HG02798 (cell line): ENCODE measurements around the gene NEK5.
"Not testable (repeated sequence)": the region's sequence is repeated elsewhere in the genome, so short reads cannot be mapped to it uniquely, and the experiment has no call there.

Source experiments
- ATAC-seq: cut with Tn5 transposase; IDR thresholded peaks from one replicate; pipeline ENCODE4 v1.9.1; 2021; ENCODE audit warnings: mild to moderate bottlenecking; ENCODE audit not compliant: unreplicated experiment, poor library complexity

The NEK5 gene

DNA sequence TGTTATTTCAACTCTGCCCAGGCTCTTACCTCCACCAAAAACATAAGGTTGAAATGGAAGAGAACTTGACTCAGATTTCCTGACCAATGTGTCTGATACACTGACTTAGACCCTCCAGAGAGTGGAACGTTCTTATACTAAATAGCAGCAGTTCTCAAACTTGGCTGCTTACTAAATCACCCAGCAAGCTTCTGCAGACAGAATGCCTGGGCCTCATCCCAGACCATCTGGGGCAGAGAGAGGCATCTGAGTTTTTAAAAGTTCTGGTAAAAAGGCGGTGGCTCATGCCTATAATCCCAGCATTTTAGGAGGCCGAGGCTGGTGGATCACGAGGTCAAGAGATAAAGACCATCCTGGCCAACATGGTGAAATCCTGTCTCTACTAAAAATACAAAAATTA lies 46.3 kb downstream of the NEK5 start:
- no peak for ATAC-seq

GRCh38 chr13:52079891-52080290 lies 49.0 kb downstream of the NEK5 start:
- ATAC-seq: not testable (repeated sequence)

DNA sequence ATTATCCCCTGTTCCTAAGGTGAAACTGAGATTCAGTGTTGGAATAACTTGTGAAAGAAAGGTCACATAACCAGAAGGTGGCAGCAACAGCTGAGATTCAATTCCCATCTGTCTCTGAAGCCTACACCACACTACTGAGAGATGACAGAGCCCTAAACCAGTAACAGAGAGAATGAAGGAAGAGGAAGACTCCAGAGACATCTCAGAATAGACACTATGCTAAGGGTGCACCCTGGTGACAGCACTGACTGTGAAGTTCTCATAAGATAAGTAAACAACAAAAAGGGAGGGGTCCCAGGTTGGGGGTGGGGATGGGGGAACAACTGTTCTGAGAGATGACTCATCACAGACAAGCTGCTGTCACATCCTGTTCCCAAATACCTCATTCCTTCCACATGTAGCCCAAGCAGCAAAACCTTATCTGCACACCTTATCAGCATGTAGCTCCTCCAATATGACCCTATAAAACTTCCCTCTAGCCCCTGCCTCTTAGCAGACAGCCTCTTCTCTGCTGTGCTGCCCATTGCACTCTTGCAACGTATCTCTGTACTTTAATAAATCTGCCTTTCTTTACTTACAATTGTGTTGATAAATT lies 57.8 kb downstream of the NEK5 start:
- ATAC-seq: no peak

GRCh38 chr13:52067237-52067636 lies 61.6 kb downstream of the NEK5 start:
- ATAC-seq: no peak

DNA sequence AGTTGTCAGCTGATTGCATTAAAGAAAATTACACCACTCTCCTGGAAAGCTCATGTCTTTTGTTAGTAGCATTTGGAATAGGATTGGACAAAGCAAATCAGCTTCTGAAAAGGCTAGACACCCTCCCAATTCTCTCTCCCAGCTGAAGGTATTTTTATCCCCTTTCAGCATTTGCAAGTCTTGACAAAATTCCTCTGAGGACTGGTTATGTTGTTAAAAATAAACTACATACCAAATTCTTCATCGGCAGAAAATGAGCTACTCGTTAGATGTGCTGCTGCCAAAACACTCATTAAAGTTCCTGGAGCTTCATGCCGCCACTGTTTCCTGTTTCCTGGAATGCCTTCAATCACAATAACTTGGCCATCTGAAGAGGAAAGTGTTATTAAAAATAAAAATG lies 67.3 kb downstream of the NEK5 start:
- no peak for ATAC-seq

GRCh38 chr13:52061064-52061463 lies 67.8 kb downstream of the NEK5 start:
- not testable (repeated sequence) for ATAC-seq

- ATAC-seq: no peak
Measured at GRCh38 chr13:52053460-52053859, 75.4 kb downstream of the NEK5 start.

- no peak for ATAC-seq
Measured at GRCh38 chr13:52051400-52051799, 77.5 kb downstream of the NEK5 start.

- no peak for ATAC-seq
Measured at GRCh38 chr13:52048516-52048915, 80.4 kb downstream of the NEK5 start.

DNA sequence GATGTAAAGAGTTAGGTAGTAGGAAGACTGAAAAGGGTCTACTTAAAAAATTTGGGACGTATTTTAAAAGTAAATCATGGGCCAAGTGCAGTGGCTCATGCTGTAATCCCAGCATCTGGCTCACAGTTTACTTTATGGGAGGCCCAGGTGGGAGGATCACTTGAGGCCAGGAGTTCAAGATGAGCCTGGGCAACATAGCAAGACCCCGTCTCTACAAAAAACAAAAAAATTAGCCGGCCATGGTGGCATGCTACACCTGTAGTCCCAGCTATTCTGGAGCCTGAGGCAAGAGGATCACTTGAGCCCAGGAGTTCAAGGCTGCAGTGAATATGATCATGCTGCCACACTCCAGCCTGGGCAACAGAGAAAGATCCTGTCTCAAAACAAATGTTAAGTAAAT lies 81.4 kb downstream of the NEK5 start:
- no peak for ATAC-seq

- ATAC-seq: no peak
Measured at GRCh38 chr13:52043675-52044074, 85.2 kb downstream of the NEK5 start.

GRCh38 chr13:52036037-52036436 lies 92.8 kb downstream of the NEK5 start:
- no peak for ATAC-seq

DNA sequence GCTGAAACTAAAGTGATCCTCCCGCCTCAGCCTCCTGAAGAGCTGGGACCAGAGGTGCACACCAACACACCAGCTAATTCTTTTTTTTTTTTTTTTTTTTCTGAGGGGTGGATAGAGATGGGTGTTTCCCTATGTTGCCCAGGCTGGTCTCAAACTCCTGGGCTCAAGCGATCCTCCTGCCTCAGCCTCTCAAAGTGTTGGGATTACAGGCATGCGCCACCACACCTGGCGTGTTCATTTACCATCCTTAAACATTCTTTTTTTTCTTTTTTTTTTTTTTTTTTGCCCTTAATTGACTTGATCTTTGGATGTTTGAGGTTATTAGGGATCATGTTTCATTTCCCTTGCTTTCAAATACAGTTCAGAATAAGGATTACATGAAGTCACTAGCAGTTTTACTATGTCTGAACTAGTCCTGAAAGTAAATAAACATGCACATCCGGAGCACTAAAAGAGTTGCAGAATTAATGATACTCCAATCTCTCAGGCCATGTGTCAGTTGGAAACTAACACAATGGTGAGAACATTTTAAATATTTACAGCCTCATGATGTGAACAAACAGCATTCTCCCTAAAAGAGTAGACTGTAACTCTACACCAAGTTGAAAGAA lies 94.2 kb downstream of the NEK5 start:
- ATAC-seq: no peak

- no peak for ATAC-seq
Measured at GRCh38 chr13:52033039-52033438, 95.8 kb downstream of the NEK5 start.

GRCh38 chr13:52030401-52030800 lies 98.5 kb downstream of the NEK5 start:
- not testable (repeated sequence) for ATAC-seq

- ATAC-seq: no peak
Measured at GRCh38 chr13:52029569-52029968, 99.3 kb downstream of the NEK5 start.

GRCh38 chr13:52027832-52028231 lies 101.0 kb downstream of the NEK5 start:
- ATAC-seq: no peak

GRCh38 chr13:52026246-52026626 lies 102.6 kb downstream of the NEK5 start:
- no peak for ATAC-seq

DNA sequence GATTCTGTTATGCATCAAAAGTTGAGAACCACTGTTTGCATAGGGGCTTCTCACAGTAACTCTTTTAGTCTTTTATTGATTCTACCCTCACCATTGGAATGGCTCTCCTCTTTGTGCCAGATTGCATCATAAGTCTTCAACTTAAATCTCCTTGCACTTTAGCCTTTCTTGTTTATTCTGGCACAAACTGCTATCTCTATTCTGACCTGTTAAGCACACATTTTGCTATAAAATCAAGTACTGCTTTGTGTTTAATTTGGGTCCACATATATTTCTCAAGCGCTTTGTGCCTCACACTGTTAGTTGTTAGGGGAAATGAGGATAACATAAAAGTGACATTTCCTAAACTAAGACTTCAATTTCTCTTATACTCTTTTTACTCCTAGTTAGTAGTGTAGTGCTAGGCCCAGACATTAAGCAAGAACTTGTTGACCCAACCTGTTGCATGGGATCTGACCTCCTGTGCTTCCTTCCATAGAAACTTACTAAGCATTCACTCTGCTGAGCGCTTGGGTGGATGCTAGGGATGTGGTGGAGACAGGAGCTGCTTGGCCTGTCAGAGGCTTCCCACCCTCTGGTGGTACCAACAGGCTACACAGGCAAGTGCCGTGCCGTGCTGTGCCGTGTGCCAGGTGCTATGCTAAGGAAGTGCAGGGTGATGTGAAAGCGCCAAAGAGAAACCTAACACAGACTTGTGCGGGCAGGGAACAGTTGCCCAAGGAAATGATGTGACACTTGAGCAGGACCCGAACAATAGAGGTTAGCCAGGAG lies 103.2 kb downstream of the NEK5 start:
- ATAC-seq: no peak

- ATAC-seq: no peak
Measured at GRCh38 chr13:52024481-52024880, 104.4 kb downstream of the NEK5 start, which contains the start of gene UTP14C. TSS of gene UTP14C (plus strand) at chr13:52024691. CDS start at chr13:52028805, 4,114 bp downstream.

DNA sequence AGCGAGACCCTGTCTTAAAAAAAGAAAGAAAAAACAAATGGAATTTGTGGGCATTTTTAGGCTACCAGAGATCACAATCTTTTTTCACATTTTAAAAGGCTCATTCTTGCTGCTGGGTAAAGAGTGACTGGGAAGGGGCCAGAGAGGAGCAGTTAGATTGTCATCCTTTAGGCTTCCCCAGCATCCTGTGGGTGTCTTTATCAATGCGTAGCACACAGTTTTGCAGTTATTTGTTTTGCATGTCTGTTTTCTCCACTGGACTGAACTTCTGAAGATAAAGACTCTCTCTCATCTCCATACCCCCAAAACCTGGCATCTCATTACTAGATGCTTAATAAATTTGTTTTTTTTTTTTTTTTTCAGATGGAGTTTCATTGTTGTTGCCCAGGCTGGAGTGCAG lies 106.5 kb downstream of the NEK5 start:
- ATAC-seq: no peak

GRCh38 chr13:52020191-52020590 lies 108.7 kb downstream of the NEK5 start:
- ATAC-seq: no peak
